CD4-positive, alpha-beta T cell treated with Interleukin-15 for 4 hours (primary cell): Measurements from ENCODE around the gene NPEPPS.

Source experiments
- DNase-seq: peaks from one replicate; pipeline ENCODE4 v3.0.0-alpha.2; 2020; ENCODE audit warnings: low spot score

Gene NPEPPS

GRCh38 chr17:47663912-47664623 lies 133.2 kb downstream of the NPEPPS start:
- DNase-seq = peak; percentile 78

GRCh38 chr17:47664624-47664941 lies 133.7 kb downstream of the NPEPPS start:
- DNase-seq = no peak

GRCh38 chr17:47665655-47666054 lies 134.7 kb downstream of the NPEPPS start:
- DNase-seq = no peak

GRCh38 chr17:47669081-47669480 lies 138.2 kb downstream of the NPEPPS start:
- no peak for DNase-seq

- DNase-seq = no peak
Observed at GRCh38 chr17:47670064-47670463, 139.2 kb downstream of the NPEPPS start.
